ENCODE data around the gene ATAD5. TPM values are rescaled to one million over a fixed set of nuclear protein-coding genes. Genes with fewer than 3 reads are reported as not detected.
"Not testable (repeated sequence)": the region's sequence is repeated elsewhere in the genome, so short reads cannot be mapped to it uniquely, and the experiment has no call there.

The ATAD5 gene
- polyA plus RNA-seq, 1 donor, result 2.7 TPM

- peak; percentile 94 for DNase-seq
Observed at GRCh38 chr17:30824356-30825145, 7.2 kb upstream of the ATAD5 start, which contains the start of gene CRLF3. CRLF3 (minus strand) TSS chr17:30824692; CDS start chr17:30824651, 41 bp downstream.

GRCh38 chr17:30827082-30827481 lies 4.7 kb upstream of the ATAD5 start:
- DNase-seq, result no peak

- no peak for DNase-seq
Observed at GRCh38 chr17:30829022-30829421, 2.7 kb upstream of the ATAD5 start.

GRCh38 chr17:30831257-30831656 lies 509 bp upstream of the ATAD5 start:
- no peak for DNase-seq

- DNase-seq, result no peak
Observed at GRCh38 chr17:30832438-30833124, 815 bp downstream of the ATAD5 start.

GRCh38 chr17:30838202-30838807 lies 6.5 kb downstream of the ATAD5 start:
- DNase-seq, result no peak

- DNase-seq, result no peak
Observed at GRCh38 chr17:30840771-30841170, 9.0 kb downstream of the ATAD5 start.

- DNase-seq, result no peak
Observed at GRCh38 chr17:30848021-30848420, 16.3 kb downstream of the ATAD5 start.

- DNase-seq, result no peak
Observed at GRCh38 chr17:30854146-30854545, 22.4 kb downstream of the ATAD5 start.

GRCh38 chr17:30858556-30859250 lies 26.9 kb downstream of the ATAD5 start:
- DNase-seq, result no peak

GRCh38 chr17:30864636-30865035 lies 32.9 kb downstream of the ATAD5 start:
- DNase-seq, result no peak

- no peak for DNase-seq
Observed at GRCh38 chr17:30869005-30869404, 37.2 kb downstream of the ATAD5 start.

GRCh38 chr17:30886187-30886586 lies 54.4 kb downstream of the ATAD5 start:
- DNase-seq, result no peak

- DNase-seq, result no peak
Observed at GRCh38 chr17:30894236-30894635, 62.5 kb downstream of the ATAD5 start.

GRCh38 chr17:30897311-30897710 lies 65.5 kb downstream of the ATAD5 start:
- no peak for DNase-seq

- no peak for DNase-seq
Observed at GRCh38 chr17:30905742-30906100, 74.0 kb downstream of the ATAD5 start.

- DNase-seq, result peak; percentile 93
Observed at GRCh38 chr17:30906101-30906911, 74.5 kb downstream of the ATAD5 start, which contains the start of gene TEFM. TEFM (minus strand) TSS chr17:30906238; CDS start chr17:30906198, 40 bp downstream.

- no peak for DNase-seq
Observed at GRCh38 chr17:30908717-30909420, 77.1 kb downstream of the ATAD5 start.

- DNase-seq, result not testable (repeated sequence)
Observed at GRCh38 chr17:30910151-30910550, 78.4 kb downstream of the ATAD5 start.

- no peak for DNase-seq
Observed at GRCh38 chr17:30913955-30914354, 82.2 kb downstream of the ATAD5 start.

Measured in hindlimb muscle (tissue), 1 donor.